Measurements from ENCODE around the gene MYO15B.

MYO15B gene

GRCh38 chr17:75670868-75671267 lies 83.3 kb downstream of the MYO15B start:
- no peak for DNase-seq

- DNase-seq: no peak
These were observed 84.4 kb downstream of the MYO15B start for GRCh38 chr17:75672011-75672410.

GRCh38 chr17:75673487-75673886 lies 85.9 kb downstream of the MYO15B start:
- DNase-seq: no peak

All from kidney glomerular epithelial cell (primary cell).